GM20000 (cell line): ENCODE data around the gene CPEB3.

Experiments
- DNase-seq: peaks from one replicate; pipeline ENCODE4 v3.0.0; 2012; ENCODE audit warnings: low spot score
- TF ChIP-seq, protein P1 (sequence below): IDR thresholded peaks from 2 replicates; pipeline ENCODE4 v1.5.1; 2012; ENCODE audit warnings: mild to moderate bottlenecking, control low read depth; ENCODE audit errors: extremely low read depth, missing control alignments

Gene CPEB3

DNA sequence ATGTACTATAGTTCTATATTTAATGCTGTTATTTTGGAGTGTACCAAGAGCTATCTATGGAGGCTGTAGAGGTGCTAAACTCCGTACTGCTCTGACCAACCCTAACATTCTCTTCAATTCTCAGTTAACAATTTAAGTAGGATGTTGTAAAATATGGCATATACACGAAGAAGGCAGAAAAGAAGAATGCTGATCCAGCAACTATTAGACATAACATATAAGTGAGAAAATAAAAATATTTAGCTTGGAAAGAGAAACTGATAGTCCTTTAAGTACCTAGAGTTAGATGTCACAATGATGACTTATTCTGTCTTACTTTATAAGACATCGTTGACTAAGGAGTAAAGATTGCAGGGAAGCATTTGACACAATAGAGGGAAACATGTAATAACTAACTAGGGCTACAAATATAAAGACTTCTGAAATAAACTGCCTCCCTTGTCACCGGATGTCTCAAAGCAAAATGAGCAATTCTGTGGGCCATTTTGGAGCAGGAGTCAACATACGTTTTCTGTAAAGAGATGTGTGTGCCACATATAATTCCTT lies 159.5 kb downstream of the CPEB3 start:
- TF ChIP-seq, protein P1, sequence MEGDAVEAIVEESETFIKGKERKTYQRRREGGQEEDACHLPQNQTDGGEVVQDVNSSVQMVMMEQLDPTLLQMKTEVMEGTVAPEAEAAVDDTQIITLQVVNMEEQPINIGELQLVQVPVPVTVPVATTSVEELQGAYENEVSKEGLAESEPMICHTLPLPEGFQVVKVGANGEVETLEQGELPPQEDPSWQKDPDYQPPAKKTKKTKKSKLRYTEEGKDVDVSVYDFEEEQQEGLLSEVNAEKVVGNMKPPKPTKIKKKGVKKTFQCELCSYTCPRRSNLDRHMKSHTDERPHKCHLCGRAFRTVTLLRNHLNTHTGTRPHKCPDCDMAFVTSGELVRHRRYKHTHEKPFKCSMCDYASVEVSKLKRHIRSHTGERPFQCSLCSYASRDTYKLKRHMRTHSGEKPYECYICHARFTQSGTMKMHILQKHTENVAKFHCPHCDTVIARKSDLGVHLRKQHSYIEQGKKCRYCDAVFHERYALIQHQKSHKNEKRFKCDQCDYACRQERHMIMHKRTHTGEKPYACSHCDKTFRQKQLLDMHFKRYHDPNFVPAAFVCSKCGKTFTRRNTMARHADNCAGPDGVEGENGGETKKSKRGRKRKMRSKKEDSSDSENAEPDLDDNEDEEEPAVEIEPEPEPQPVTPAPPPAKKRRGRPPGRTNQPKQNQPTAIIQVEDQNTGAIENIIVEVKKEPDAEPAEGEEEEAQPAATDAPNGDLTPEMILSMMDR: no peak

DNA sequence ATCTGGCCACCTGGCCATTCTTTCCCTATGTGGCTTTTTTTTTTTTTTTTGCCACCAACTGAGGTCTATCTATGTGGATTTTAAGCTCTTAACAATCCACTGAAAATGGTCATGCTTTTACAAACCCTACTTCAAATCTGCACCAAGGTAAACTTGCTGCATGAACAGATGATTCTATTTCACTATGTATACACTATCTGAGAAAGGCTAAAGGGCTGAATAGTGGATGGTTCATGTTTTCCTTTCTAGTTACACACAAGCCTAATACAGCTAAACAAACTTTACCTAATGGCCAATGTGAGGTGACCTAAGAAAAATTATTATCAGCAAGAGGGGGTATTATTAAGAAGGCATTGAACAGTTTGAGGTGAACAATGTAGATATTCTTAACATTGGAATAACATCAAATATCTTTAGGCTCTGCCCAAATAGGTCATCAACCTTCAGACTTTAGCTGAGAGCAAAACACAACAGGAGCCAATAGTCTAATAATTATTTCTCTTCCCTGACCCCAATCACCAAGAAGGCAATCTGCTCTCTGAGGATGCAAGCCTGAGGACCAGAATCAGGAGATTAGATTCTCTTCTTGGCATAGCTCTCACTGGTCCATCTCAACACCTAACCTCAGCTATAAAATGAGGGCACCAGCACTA lies 160.1 kb downstream of the CPEB3 start:
- DNase-seq: no peak

More for the DNA sequence above, 159.5 kb downstream of the CPEB3 start:
- no peak for DNase-seq

DNA sequence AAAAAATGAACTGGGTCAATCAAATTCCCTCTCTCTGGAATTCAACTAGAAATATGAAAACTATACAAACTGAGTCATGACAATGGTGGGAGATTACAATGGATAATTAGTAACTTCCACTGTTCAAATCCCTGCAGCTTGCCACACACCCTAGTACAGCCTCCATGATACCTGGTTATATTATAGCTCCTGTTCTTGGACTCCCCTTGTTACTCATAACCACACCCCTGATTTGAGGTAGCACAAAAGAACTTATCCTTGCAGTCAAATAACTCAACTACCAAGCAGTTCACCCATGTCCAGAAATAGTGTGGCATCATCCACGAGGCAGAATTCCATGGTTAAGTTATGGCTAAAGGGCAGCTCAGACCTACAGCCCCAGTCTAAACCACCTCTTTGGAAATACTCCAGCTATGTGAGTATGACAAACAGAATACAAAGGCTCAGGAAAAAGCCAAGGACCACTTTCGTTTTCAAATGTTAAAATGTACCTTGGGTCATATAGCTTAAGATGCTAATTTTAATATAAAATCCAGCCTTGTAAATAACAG lies 164.7 kb downstream of the CPEB3 start:
- TF ChIP-seq, protein P1: no peak
- DNase-seq: no peak

More for the DNA sequence above, 160.1 kb downstream of the CPEB3 start:
- TF ChIP-seq, protein P1: no peak

DNA sequence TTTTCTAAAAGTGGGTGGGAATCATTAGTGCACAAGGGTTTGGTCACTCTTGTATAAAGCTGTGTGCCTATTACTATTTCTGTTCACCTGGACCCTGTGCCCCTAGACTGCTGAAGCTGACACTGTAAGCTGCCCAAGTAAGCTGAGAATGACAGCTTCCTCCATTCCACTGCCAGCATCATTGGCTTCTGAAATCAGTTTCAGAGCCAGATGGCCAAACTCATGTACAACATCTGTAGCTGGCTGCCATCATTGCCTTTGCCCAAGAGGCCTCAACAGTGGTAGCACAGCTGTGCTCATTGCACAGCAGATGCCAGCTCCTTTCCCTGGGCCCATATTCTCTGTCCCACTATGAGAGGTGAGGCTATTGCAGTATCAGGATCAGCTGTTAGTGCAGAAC lies 165.7 kb downstream of the CPEB3 start:
- no peak for DNase-seq
- TF ChIP-seq, protein P1: no peak

DNA sequence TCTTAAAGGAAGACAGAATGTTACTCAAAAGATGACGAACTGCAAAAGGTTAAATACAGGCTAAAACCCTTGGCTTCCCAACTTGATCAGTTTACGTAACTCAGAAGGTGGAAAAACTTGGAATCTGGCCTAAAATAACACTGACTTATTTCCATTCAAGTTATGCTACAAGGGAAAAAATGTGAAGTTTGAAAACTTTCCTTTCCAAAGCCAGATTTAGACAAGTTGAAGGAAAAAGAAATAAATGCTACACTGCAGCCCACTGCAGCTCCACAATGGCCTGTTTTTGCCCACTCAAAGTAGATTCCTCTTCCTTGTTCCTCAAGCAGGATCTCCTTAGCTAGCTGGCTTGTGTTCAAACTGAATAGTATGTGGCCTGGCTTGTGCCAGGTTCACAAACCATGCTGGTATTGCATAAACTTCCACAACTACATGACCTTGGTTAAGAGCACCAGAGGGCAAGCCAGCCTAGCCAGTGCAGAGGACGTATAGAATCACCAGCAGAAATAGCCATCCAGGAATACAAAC lies 166.2 kb downstream of the CPEB3 start:
- TF ChIP-seq, protein P1: no peak

DNA sequence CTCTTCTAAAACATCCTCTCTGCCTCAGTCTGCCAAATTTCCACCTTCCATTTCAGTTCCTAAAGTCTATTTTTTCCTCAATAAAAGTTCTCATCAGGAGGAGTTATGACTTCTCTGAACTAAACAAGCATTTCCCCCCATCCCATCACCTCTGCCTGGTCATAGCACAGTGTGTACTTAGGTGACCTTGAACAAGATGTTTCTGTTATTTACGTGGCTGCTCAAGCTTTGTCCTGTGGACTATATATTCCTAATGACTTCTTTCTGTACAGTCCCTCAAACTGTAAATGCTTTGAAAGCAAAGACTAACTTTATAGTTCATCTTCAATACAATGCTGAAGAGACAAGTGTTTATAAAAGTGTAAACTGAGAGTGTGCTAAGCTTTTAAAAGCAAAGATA lies 166.9 kb downstream of the CPEB3 start:
- DNase-seq: no peak
- TF ChIP-seq, protein P1: no peak

More for the DNA sequence above, 166.2 kb downstream of the CPEB3 start:
- no peak for DNase-seq

DNA sequence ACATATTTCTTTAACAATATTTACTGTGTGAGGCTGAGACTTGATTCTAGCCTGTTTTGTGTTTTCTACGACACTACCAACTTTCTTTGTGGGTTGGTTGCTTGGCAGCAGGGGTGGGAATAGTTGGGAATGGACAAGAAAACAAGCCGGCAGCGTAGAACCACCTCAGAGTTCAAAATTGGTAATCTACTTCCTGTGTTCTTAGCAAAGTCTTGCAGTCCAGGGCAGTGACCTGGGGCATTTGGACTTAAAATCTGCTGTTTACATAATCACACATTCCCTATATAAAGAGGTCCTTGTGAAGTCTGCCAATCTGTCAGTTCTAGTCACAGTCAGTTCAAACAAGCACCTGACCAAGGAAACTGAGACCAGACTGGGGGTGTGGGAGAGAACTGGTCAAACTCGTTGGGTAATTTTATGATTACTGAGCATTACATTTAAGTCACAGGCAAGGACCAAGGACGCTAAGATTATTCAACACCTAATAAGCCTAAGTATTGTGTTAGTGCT lies 167.9 kb downstream of the CPEB3 start:
- DNase-seq: no peak

More for the DNA sequence above, 167.9 kb downstream of the CPEB3 start:
- TF ChIP-seq, protein P1: no peak
